SK-N-SH (cell line): ENCODE data around the gene COL2A1.

Experiments used
- CTCF ChIP-seq: fragments of 200-600 bp; sonication (generic); IDR thresholded peaks from 2 replicates; pipeline ENCODE4 v1.6.1; 2017; ENCODE audit warnings: antibody characterized with exemption, mild to moderate bottlenecking, moderate library complexity
- EZH2phosphoT487 ChIP-seq: fragments of 200-600 bp; sonication (generic); IDR thresholded peaks from 2 replicates; pipeline ENCODE4 v1.6.1; 2017; ENCODE audit warnings: low read depth, mixed run types, mild to moderate bottlenecking, antibody characterized with exemption, moderate library complexity, borderline replicate concordance
- MAX ChIP-seq: IDR thresholded peaks from 2 replicates; pipeline ENCODE4 v1.4.0; 2012; ENCODE audit warnings: low read depth
- PBX3 ChIP-seq: IDR thresholded peaks from 2 replicates; pipeline ENCODE4; 2012
- REST ChIP-seq: IDR thresholded peaks from 2 replicates; pipeline ENCODE4 v1.6.1; 2012; ENCODE audit warnings: mild to moderate bottlenecking, low read depth, low read length, moderate library complexity
- SIN3A ChIP-seq: IDR thresholded peaks from 2 replicates; pipeline ENCODE4 v1.6.1; 2012; ENCODE audit warnings: low read depth, mild to moderate bottlenecking, low read length, moderate library complexity, borderline replicate concordance
- TAF1 ChIP-seq: IDR thresholded peaks from 2 replicates; pipeline ENCODE4 v1.6.1; 2012; ENCODE audit warnings: low read depth, mild to moderate bottlenecking, low read length, moderate library complexity, borderline replicate concordance
- ZBTB33 ChIP-seq: IDR thresholded peaks from 2 replicates; pipeline ENCODE4 v1.4.0; 2012; ENCODE audit warnings: low read depth, borderline replicate concordance

GRCh38 chr12:47927346-47927745 is 76.9 kb downstream of the COL2A1 start:
- TF ChIP-seq MAX (no peak), CTCF (no peak), ZBTB33 (no peak), EZH2phosphoT487 (no peak), PBX3 (no peak), SIN3A (no peak), REST (no peak), TAF1 (no peak)
